ENCODE data around the gene GPR31.

DNA sequence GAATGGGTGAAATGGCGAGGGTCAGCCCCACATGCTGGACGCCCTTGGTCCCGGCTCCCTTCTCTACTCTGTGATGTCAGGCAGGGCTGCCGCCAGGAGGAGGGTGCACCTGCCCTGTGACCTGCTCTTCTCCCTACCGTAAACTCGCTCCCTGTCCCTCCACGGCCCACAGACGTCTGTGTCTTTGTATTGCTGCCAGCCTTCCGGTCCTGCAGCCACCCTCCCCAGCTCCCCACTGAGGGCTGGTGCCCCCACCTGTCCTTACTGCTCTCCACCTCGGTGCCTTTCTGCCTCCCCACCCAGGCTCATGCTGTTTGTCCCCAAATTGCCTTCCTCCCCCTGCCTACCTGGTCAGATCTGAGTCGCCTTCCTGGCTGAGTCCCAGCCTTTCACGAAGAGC is 38.9 kb downstream of the GPR31 start:
- TF ChIP-seq, protein P1, sequence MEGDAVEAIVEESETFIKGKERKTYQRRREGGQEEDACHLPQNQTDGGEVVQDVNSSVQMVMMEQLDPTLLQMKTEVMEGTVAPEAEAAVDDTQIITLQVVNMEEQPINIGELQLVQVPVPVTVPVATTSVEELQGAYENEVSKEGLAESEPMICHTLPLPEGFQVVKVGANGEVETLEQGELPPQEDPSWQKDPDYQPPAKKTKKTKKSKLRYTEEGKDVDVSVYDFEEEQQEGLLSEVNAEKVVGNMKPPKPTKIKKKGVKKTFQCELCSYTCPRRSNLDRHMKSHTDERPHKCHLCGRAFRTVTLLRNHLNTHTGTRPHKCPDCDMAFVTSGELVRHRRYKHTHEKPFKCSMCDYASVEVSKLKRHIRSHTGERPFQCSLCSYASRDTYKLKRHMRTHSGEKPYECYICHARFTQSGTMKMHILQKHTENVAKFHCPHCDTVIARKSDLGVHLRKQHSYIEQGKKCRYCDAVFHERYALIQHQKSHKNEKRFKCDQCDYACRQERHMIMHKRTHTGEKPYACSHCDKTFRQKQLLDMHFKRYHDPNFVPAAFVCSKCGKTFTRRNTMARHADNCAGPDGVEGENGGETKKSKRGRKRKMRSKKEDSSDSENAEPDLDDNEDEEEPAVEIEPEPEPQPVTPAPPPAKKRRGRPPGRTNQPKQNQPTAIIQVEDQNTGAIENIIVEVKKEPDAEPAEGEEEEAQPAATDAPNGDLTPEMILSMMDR (conservative IDR thresholded peaks at IDR 0.05; ENCODE audit: low read depth, low read length) = no peak
- no peak for TF ChIP-seq CHD1 (IDR thresholded peaks at IDR 0.05; ENCODE audit: low read depth, low read length)
- TF ChIP-seq RAD21 (IDR thresholded peaks at IDR 0.05; ENCODE audit: low read length) = no peak
- TF ChIP-seq RCOR1 (IDR thresholded peaks at IDR 0.05; ENCODE audit: insufficient replicate concordance, low read length) = no peak
- TF ChIP-seq POLR2A (IDR thresholded peaks at IDR 0.05; ENCODE audit: low read depth, low read length) = no peak
- TF ChIP-seq, protein P2, sequence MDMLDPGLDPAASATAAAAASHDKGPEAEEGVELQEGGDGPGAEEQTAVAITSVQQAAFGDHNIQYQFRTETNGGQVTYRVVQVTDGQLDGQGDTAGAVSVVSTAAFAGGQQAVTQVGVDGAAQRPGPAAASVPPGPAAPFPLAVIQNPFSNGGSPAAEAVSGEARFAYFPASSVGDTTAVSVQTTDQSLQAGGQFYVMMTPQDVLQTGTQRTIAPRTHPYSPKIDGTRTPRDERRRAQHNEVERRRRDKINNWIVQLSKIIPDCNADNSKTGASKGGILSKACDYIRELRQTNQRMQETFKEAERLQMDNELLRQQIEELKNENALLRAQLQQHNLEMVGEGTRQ (IDR thresholded peaks at IDR 0.05; ENCODE audit: low read depth, low read length) = no peak
- no peak for TF ChIP-seq RFX5 (IDR thresholded peaks at IDR 0.05; ENCODE audit: low read depth, low read length)
- TF ChIP-seq MAFK (IDR thresholded peaks at IDR 0.05; ENCODE audit: low read depth, low read length) = no peak
- TF ChIP-seq SMC3 (IDR thresholded peaks at IDR 0.05; ENCODE audit: low read depth, low read length) = no peak
- TF ChIP-seq, protein P3, sequence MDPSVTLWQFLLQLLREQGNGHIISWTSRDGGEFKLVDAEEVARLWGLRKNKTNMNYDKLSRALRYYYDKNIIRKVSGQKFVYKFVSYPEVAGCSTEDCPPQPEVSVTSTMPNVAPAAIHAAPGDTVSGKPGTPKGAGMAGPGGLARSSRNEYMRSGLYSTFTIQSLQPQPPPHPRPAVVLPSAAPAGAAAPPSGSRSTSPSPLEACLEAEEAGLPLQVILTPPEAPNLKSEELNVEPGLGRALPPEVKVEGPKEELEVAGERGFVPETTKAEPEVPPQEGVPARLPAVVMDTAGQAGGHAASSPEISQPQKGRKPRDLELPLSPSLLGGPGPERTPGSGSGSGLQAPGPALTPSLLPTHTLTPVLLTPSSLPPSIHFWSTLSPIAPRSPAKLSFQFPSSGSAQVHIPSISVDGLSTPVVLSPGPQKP (IDR thresholded peaks at IDR 0.05; ENCODE audit: borderline replicate concordance, low read depth, low read length) = no peak
- TF ChIP-seq NFE2L2 (IDR thresholded peaks at IDR 0.05; ENCODE audit: low read depth, low read length) = no peak
